HEK293T (cell line): Measurements from ENCODE around the gene CILP2.

Source experiments
- CTCF ChIA-PET: fragments of 350-600 bp; formaldehyde crosslinking; extraction: SDS; loops from one replicate; lab custom pipeline; 2021; ENCODE audit warnings: antibody characterized with exemption, inconsistent platforms; lab: Yijun Ruan, JAX
- POLR2A ChIA-PET: fragments of 350-600 bp; formaldehyde crosslinking; extraction: SDS; loops from one replicate; lab custom pipeline; 2020; ENCODE audit warnings: antibody characterized with exemption, inconsistent platforms; lab: Yijun Ruan, JAX
- DNase-seq: peaks from one replicate; pipeline ENCODE4 v3.0.0; 2012; ENCODE audit warnings: mixed read lengths; ENCODE audit errors: extremely low spot score
- ARNT ChIP-seq: fragments of 450-650 bp; IDR thresholded peaks from 2 replicates; pipeline ENCODE4 v1.6.1; 2017; ENCODE audit warnings: mild to moderate bottlenecking
- BHLHE40 ChIP-seq: fragments of 450-650 bp; IDR thresholded peaks from 2 replicates; pipeline ENCODE4 v1.6.1; 2016; ENCODE audit warnings: mild to moderate bottlenecking, moderate library complexity, borderline replicate concordance
- CTBP1 ChIP-seq: fragments of 450-650 bp; IDR thresholded peaks from 2 replicates; pipeline ENCODE4 v1.6.1; 2016; ENCODE audit warnings: borderline replicate concordance
- ELF4 ChIP-seq: fragments of 450-650 bp; IDR thresholded peaks from 2 replicates; pipeline ENCODE4 v1.6.1; 2017; ENCODE audit warnings: antibody characterized with exemption
- FOXA1 ChIP-seq: fragments of 450-650 bp; IDR thresholded peaks from 2 replicates; pipeline ENCODE4 v1.6.1; 2016; ENCODE audit warnings: mild to moderate bottlenecking
- FOXK2 ChIP-seq: fragments of 450-650 bp; IDR thresholded peaks from 2 replicates; pipeline ENCODE4 v1.6.1; 2016; ENCODE audit warnings: mild to moderate bottlenecking
- FOXM1 ChIP-seq: fragments of 450-650 bp; IDR thresholded peaks from 2 replicates; pipeline ENCODE4 v1.6.1; 2017; ENCODE audit warnings: mild to moderate bottlenecking, borderline replicate concordance
- HDGF ChIP-seq: fragments of 450-650 bp; IDR thresholded peaks from 2 replicates; pipeline ENCODE4 v1.6.1; 2017; ENCODE audit warnings: antibody characterized with exemption, borderline replicate concordance
- L3MBTL2 ChIP-seq: fragments of 450-650 bp; conservative IDR thresholded peaks from 2 replicates; pipeline ENCODE4 v1.6.1; 2016; ENCODE audit warnings: mild to moderate bottlenecking
- LEF1 ChIP-seq: fragments of 450-650 bp; IDR thresholded peaks from 2 replicates; pipeline ENCODE4 v1.6.1; 2017; ENCODE audit warnings: mild to moderate bottlenecking, borderline replicate concordance
- NFRKB ChIP-seq: fragments of 450-650 bp; IDR thresholded peaks from 2 replicates; pipeline ENCODE4 v1.6.1; 2016; ENCODE audit warnings: mild to moderate bottlenecking, moderate library complexity
- SP1 ChIP-seq: fragments of 450-650 bp; IDR thresholded peaks from 2 replicates; pipeline ENCODE4 v1.6.1; 2017
- SUZ12 ChIP-seq: fragments of 450-650 bp; IDR thresholded peaks from 2 replicates; pipeline ENCODE4 v1.6.1; 2016; ENCODE audit warnings: mild to moderate bottlenecking
- TARDBP ChIP-seq: fragments of 450-650 bp; IDR thresholded peaks from 2 replicates; pipeline ENCODE4 v1.6.1; 2016
- ZNF384 ChIP-seq: fragments of 450-650 bp; IDR thresholded peaks from 2 replicates; pipeline ENCODE4 v1.6.1; 2016
- TF ChIP-seq, protein P1 (sequence below): fragments of 450-650 bp; IDR thresholded peaks from 2 replicates; pipeline ENCODE4 v1.6.1; 2016

Gene CILP2

DNA sequence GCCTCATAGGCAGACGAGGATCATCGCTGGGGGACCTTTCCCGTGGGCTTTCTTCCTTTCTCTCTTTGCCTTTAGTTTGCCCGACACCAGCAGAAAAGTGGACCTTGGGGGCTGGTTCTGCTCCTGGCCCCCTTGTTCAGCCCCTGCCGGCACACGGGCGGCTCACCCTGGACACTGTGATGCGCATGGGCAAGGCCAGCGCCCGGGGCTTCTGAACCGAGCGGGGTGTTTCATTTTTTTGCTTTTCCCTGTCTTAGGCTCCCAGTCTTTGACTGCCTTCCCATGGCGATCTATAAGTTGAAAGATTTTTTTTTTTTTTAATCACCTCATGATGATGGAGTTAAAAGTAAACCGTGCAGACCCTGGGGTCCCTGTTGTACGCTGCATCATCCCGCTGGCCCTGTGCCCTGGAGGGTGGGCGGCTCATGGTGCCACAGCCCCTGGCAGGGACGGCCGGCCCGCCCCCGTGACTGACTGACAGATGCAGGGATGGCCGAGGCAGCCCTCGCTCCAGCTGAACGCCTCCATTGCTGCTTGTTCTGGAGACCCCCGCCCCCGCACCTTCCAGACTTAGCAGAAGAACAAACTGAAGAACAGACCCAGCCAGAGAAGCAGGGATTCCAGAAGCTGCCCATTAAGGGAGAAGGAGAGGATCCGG, 32.3 kb upstream of the CILP2 start:
- CTCF ChIA-PET: no interaction called here
- POLR2A ChIA-PET: interaction anchor here (1.6 kb wide), 2 partner anchors 9 to 10 kb away, joined by 5 read pairs; partner anchors contain the start of genes NDUFA13 and TSSK6

GRCh38 chr19:19506592-19506991, 31.5 kb upstream of the CILP2 start:
- CTCF ChIA-PET: interaction anchor here (0.7 kb wide), 1 partner anchor 13 kb away, joined by 4 read pairs; no protein-coding TSS in a partner anchor
- TF ChIP-seq SUZ12 (no peak), NFRKB (no peak), FOXK2 (no peak), LEF1 (no peak), BHLHE40 (no peak), FOXM1 (no peak), ELF4 (no peak), ARNT (no peak), TARDBP (no peak), ZNF384 (no peak), CTBP1 (no peak), FOXA1 (no peak)
- TF ChIP-seq, protein P1, sequence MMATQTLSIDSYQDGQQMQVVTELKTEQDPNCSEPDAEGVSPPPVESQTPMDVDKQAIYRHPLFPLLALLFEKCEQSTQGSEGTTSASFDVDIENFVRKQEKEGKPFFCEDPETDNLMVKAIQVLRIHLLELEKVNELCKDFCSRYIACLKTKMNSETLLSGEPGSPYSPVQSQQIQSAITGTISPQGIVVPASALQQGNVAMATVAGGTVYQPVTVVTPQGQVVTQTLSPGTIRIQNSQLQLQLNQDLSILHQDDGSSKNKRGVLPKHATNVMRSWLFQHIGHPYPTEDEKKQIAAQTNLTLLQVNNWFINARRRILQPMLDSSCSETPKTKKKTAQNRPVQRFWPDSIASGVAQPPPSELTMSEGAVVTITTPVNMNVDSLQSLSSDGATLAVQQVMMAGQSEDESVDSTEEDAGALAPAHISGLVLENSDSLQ: no peak
- POLR2A ChIA-PET: interaction anchor here (1.6 kb wide), 1 partner anchor 9 kb away, joined by 5 read pairs; the partner anchor contains the start of genes NDUFA13 and TSSK6
- no peak for DNase-seq

More for the DNA sequence above, 32.3 kb upstream of the CILP2 start:
- TF ChIP-seq, protein P1: no peak
- TF ChIP-seq CTBP1: no peak
- TF ChIP-seq HDGF: no peak
- TF ChIP-seq FOXK2: no peak
- TF ChIP-seq BHLHE40: no peak
- no peak for TF ChIP-seq L3MBTL2
- TF ChIP-seq NFRKB: no peak
- TF ChIP-seq ARNT: no peak
- no peak for TF ChIP-seq SP1
- TF ChIP-seq LEF1: no peak
- no peak for TF ChIP-seq FOXA1
- no peak for TF ChIP-seq SUZ12
- TF ChIP-seq ZNF384: no peak
- no peak for TF ChIP-seq FOXM1
- TF ChIP-seq TARDBP: no peak
- no peak for TF ChIP-seq ELF4
- DNase-seq: no peak

- no peak for DNase-seq
- ChIA-PET POLR2A (interaction anchor here (1.6 kb wide), 1 partner anchor 9 kb away, joined by 5 read pairs; the partner anchor contains the start of genes NDUFA13 and TSSK6), CTCF (no interaction called here)
- TF ChIP-seq SP1 (no peak), CTBP1 (no peak), LEF1 (no peak), TARDBP (no peak), ELF4 (no peak), HDGF (no peak), ZNF384 (no peak), BHLHE40 (no peak), FOXM1 (no peak), ARNT (no peak), FOXA1 (no peak), NFRKB (no peak), L3MBTL2 (no peak), FOXK2 (no peak), SUZ12 (no peak)
- TF ChIP-seq, protein P1: no peak
Measured at GRCh38 chr19:19507354-19507753, 30.7 kb upstream of the CILP2 start.

DNA sequence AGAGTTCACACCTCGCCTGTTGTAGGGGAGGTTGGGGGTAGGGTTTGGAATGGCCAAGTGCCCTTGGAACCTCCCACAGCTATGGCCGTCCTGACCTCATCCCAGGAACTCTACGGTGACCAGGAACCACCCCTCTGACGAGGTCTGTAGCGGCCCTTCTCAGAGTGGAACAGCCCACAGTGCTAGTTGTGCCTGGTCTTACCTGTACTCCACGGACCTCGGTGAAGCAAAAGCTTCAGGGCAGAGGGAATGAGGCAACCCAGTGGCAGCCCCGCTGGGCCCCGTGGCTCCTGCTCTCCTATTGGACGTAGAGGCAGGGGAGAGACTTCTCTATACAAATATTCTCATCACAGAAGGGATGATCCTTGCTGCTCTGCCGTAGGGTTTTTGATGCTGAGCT, 29.8 kb upstream of the CILP2 start:
- DNase-seq: no peak
- ChIA-PET CTCF (no interaction called here), POLR2A (no interaction called here)
- no peak for TF ChIP-seq CTBP1
- TF ChIP-seq ZNF384: no peak
- TF ChIP-seq FOXK2: no peak
- TF ChIP-seq ARNT: no peak
- no peak for TF ChIP-seq SP1
- no peak for TF ChIP-seq LEF1
- TF ChIP-seq TARDBP: no peak
- TF ChIP-seq, protein P1: no peak

GRCh38 chr19:19510432-19510831, 27.6 kb upstream of the CILP2 start:
- ChIA-PET POLR2A (no interaction called here), CTCF (interaction anchor here (0.6 kb wide), 1 partner anchor 68 kb away, joined by 3 read pairs; no protein-coding TSS in a partner anchor)
- no peak for DNase-seq
- TF ChIP-seq TARDBP: no peak
- TF ChIP-seq ELF4: no peak
- no peak for TF ChIP-seq FOXA1
- no peak for TF ChIP-seq ZNF384
- no peak for TF ChIP-seq BHLHE40
- TF ChIP-seq, protein P1: no peak
- TF ChIP-seq SUZ12: no peak
- TF ChIP-seq FOXM1: no peak
- TF ChIP-seq NFRKB: no peak
- TF ChIP-seq ARNT: no peak
- TF ChIP-seq L3MBTL2: no peak
- TF ChIP-seq HDGF: no peak
- TF ChIP-seq SP1: no peak
- no peak for TF ChIP-seq FOXK2
- TF ChIP-seq CTBP1: no peak
- no peak for TF ChIP-seq LEF1
